Fibroblast of lung (primary cell): ENCODE measurements around the gene IKBIP. TPM values are rescaled to one million over a fixed set of nuclear protein-coding genes. Genes with fewer than 3 reads are reported as not detected.

Experiments
- DNase-seq, 2 donors: peaks; one replicate each; pipeline versions ENCODE4 v3.0.0 to v3.0.0-alpha.2; 2010; ENCODE audit warnings: low read depth in 2 of 2
- H2AFZ ChIP-seq: 2 replicates; pipeline ENCODE4 v1.5.1; 2012; ENCODE audit warnings: low read length, control low read depth, inconsistent platforms
- H3K27ac ChIP-seq: 2 replicates; pipeline ENCODE4 v1.5.1; 2011; ENCODE audit warnings: low read length, control low read depth; ENCODE audit not compliant: insufficient read depth
- H3K27me3 ChIP-seq: 2 replicates; pipeline ENCODE4 v1.5.1; 2011; ENCODE audit warnings: mild to moderate bottlenecking, low read length; ENCODE audit not compliant: control insufficient read depth, insufficient read depth
- H3K36me3 ChIP-seq: 2 replicates; pipeline ENCODE4 v1.5.1; 2011; ENCODE audit warnings: low read length; ENCODE audit not compliant: control insufficient read depth, insufficient read depth
- H3K4me1 ChIP-seq: 2 replicates; pipeline ENCODE4 v1.5.1; 2011; ENCODE audit warnings: low read length; ENCODE audit not compliant: control insufficient read depth, insufficient read depth; ENCODE audit errors: extremely low read depth
- H3K4me2 ChIP-seq: 2 replicates; pipeline ENCODE4 v1.5.1; 2011; ENCODE audit warnings: low read length, control low read depth; ENCODE audit not compliant: insufficient read depth; ENCODE audit errors: extremely low read depth
- H3K4me3 ChIP-seq, 4 experiments: fragments of 200-600 bp in 1 of 4; sonication (generic) in 1 of 4; replicated peaks in 1 of 4; 2 replicates each; pipeline ENCODE4 v1.5.1; 2011 to 2016; ENCODE audit warnings: low read length in 4 of 4, low read depth in 3 of 4, mild to moderate bottlenecking in 3 of 4, control low read depth in 2 of 4, inconsistent platforms in 1 of 4, mixed read lengths in 1 of 4; ENCODE audit not compliant: insufficient read depth in 1 of 4; ENCODE audit errors: control extremely low read depth in 1 of 4
- H3K79me2 ChIP-seq: 2 replicates; pipeline ENCODE4 v1.5.1; 2012; ENCODE audit warnings: mild to moderate bottlenecking, low read length, inconsistent platforms; ENCODE audit not compliant: control insufficient read depth, insufficient read depth
- H3K9ac ChIP-seq: 2 replicates; pipeline ENCODE4 v1.5.1; 2011; ENCODE audit warnings: mild to moderate bottlenecking, low read length, control low read depth; ENCODE audit not compliant: insufficient read depth
- H3K9me3 ChIP-seq: 2 replicates; pipeline ENCODE4 v1.5.1; 2012; ENCODE audit warnings: low read depth, low read length; ENCODE audit not compliant: control insufficient read depth, insufficient read depth
- H4K20me1 ChIP-seq: 2 replicates; pipeline ENCODE4 v1.5.1; 2011; ENCODE audit warnings: low read length; ENCODE audit not compliant: control insufficient read depth, insufficient read depth; ENCODE audit errors: extremely low read depth
- EZH2 ChIP-seq: IDR thresholded peaks from 2 replicates; pipeline ENCODE4 v1.5.1; 2012; ENCODE audit warnings: low read length, control low read depth, mild to moderate bottlenecking; ENCODE audit errors: missing control alignments
- polyA plus RNA-seq, 2 donors: library from polyadenylated mRNA; depleted of rRNA in 1 of 2; stranded (reverse) in 1 of 2; unstranded in 1 of 2; fragments of >200 nt; gene quantifications; 2 replicates each; pipeline ENCODE4 v1.2.1, GENCODE V29; 2011 to 2012; ENCODE audit warnings: missing spikeins in 1 of 2
- total RNA-seq: library from RNA; depleted of rRNA; stranded (reverse); fragments of >200 nt; gene quantifications from 2 replicates; pipeline ENCODE4 v1.2.1, GENCODE V29; 2014
- TF ChIP-seq, protein P1 (sequence below), 2 donors: IDR thresholded peaks in 1 of 2; conservative IDR thresholded peaks in 1 of 2; 1 replicate in 1 of 2; 2 replicates in 1 of 2; pipeline ENCODE4 v1.5.1; 2011 to 2012; ENCODE audit warnings: low read length in 2 of 2, control low read depth in 1 of 2, inconsistent platforms in 1 of 2, low read depth in 1 of 2, mild to moderate bottlenecking in 1 of 2

The IKBIP gene
- total and polyA plus RNA-seq, 2 donors (not counting 1 experiment from before 2014, with no cell fraction given), result 43.9 to 58.5 TPM

DNA sequence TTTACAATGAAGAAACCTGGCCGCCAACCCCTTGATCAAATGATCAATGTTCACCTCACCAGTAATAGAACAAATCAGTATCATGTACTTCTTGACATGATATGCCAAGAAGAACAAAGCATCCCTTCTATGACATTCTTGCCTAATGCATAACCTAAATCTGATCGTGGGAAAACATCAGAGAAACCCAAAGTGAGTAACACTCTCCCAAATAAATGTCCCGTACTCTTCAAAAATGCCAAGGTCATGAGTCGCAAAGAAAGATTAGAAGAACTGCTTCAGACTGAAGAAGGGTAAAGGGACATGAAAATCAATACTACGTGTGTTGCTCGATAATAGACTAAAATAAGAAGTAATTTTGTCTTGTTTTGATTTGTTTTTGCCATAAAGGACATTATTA, 62.5 kb downstream of the IKBIP start:
- Histone ChIP-seq H3K27me3 (no peaks in the 10 kb centered on the region), H3K9me3 (no peaks in the 10 kb centered on the region), H3K9ac (no peak overlapping the region), H3K36me3 (no peaks in the 10 kb centered on the region), H3K27ac (no peak overlapping the region), H4K20me1 (no peaks in the 10 kb centered on the region), H3K4me1 (no peaks in the 10 kb centered on the region), H2AFZ (no peak overlapping the region), H3K79me2 (no peaks in the 10 kb centered on the region), H3K4me3 (no peak overlapping the region), H3K4me2 (no peak overlapping the region)
- peak in 1 of 2 donors; percentile 54 for DNase-seq
- TF ChIP-seq, protein P1, sequence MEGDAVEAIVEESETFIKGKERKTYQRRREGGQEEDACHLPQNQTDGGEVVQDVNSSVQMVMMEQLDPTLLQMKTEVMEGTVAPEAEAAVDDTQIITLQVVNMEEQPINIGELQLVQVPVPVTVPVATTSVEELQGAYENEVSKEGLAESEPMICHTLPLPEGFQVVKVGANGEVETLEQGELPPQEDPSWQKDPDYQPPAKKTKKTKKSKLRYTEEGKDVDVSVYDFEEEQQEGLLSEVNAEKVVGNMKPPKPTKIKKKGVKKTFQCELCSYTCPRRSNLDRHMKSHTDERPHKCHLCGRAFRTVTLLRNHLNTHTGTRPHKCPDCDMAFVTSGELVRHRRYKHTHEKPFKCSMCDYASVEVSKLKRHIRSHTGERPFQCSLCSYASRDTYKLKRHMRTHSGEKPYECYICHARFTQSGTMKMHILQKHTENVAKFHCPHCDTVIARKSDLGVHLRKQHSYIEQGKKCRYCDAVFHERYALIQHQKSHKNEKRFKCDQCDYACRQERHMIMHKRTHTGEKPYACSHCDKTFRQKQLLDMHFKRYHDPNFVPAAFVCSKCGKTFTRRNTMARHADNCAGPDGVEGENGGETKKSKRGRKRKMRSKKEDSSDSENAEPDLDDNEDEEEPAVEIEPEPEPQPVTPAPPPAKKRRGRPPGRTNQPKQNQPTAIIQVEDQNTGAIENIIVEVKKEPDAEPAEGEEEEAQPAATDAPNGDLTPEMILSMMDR (conservative IDR thresholded peaks at IDR 0.05 in 1 of 2, IDR thresholded peaks at IDR 0.05 in 1 of 2; ENCODE audit: low read depth in 1 of 2, low read length in 2 of 2), result no peak
- TF ChIP-seq EZH2, result no peak

DNA sequence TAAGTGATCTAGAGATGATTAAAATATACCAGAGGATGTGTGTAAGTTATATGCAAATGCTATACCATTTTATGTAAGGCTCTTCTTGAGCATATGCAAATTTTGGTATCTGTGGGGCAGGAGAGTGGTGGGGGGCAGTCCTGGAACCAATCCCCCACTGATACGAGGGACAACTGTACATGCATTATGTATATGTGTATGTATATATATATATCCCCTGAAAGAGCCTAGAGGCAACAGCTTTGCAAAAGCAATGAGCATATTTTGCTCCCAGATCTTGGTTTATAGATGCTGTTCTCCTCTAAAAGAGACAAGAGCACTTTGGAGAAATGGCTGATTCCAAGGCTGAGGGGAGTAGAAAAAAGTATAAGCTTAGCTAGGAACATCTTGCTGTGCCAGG, 63.5 kb downstream of the IKBIP start:
- H3K27ac ChIP-seq, result no peak overlapping the region
- TF ChIP-seq, protein P1 (conservative IDR thresholded peaks at IDR 0.05 in 1 of 2, IDR thresholded peaks at IDR 0.05 in 1 of 2; ENCODE audit: low read depth in 1 of 2, low read length in 2 of 2), result no peak
- TF ChIP-seq EZH2, result no peak
- no peaks in the 10 kb centered on the region for H4K20me1 ChIP-seq
- H2AFZ ChIP-seq, result no peak overlapping the region
- no peak for DNase-seq
- no peak overlapping the region for H3K9ac ChIP-seq
- H3K4me3 ChIP-seq, result no peak overlapping the region
- no peaks in the 10 kb centered on the region for H3K9me3 ChIP-seq
- no peaks in the 10 kb centered on the region for H3K79me2 ChIP-seq
- no peaks in the 10 kb centered on the region for H3K27me3 ChIP-seq
- H3K4me1 ChIP-seq, result no peaks in the 10 kb centered on the region
- no peak overlapping the region for H3K4me2 ChIP-seq
- no peaks in the 10 kb centered on the region for H3K36me3 ChIP-seq

DNA sequence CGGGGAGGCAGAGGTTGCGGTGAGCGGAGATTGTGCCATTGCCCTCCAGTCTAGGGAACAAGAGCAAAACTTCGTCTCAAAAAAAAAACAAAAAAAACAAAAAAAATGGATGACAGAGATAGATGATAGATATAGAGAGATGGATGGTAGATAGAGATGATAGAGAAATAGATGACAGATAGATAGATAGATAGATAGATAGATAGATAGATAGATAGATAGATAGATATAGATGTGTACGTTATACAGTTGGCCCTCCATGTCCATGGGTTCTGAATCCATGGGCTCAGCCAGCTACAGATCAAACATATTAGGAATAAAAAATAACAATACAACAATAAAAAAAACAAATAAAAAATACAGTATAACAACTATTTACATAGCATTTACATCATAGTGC, 63.9 kb downstream of the IKBIP start:
- Histone ChIP-seq H3K4me3 (no peak overlapping the region), H3K9ac (no peak overlapping the region), H3K9me3 (no peaks in the 10 kb centered on the region), H3K36me3 (no peaks in the 10 kb centered on the region), H3K79me2 (no peaks in the 10 kb centered on the region), H3K4me2 (no peak overlapping the region), H4K20me1 (no peaks in the 10 kb centered on the region), H3K27me3 (no peaks in the 10 kb centered on the region), H2AFZ (no peak overlapping the region), H3K27ac (no peak overlapping the region), H3K4me1 (no peaks in the 10 kb centered on the region)
- no peak for DNase-seq
- TF ChIP-seq, protein P1 (conservative IDR thresholded peaks at IDR 0.05 in 1 of 2, IDR thresholded peaks at IDR 0.05 in 1 of 2; ENCODE audit: low read depth in 1 of 2, low read length in 2 of 2), result no peak
- TF ChIP-seq EZH2, result no peak
